SK-N-SH (cell line): ENCODE data around the gene SLC46A1.

Experiments used
- FOXM1 ChIP-seq: IDR thresholded peaks from 2 replicates; pipeline ENCODE4 v1.4.0; 2012; ENCODE audit warnings: low read depth, mild to moderate bottlenecking
- POLR2AphosphoS5 ChIP-seq: IDR thresholded peaks from 2 replicates; pipeline ENCODE4 v1.6.1; 2012; ENCODE audit warnings: low read depth, low read length
- RAD21 ChIP-seq: IDR thresholded peaks from 2 replicates; pipeline ENCODE4 v1.6.1; 2012; ENCODE audit warnings: mild to moderate bottlenecking, low read length
- REST ChIP-seq: IDR thresholded peaks from 2 replicates; pipeline ENCODE4 v1.6.1; 2012; ENCODE audit warnings: mild to moderate bottlenecking, low read depth, low read length, moderate library complexity
- TF ChIP-seq, protein P1 (sequence below): fragments of 200-600 bp; sonication (generic); IDR thresholded peaks from 2 replicates; pipeline ENCODE4 v1.6.1; 2017; ENCODE audit warnings: antibody characterized with exemption, mild to moderate bottlenecking, moderate library complexity
- TF ChIP-seq, protein P2 (sequence below): fragments of 150-350 bp; IDR thresholded peaks from 2 replicates; pipeline ENCODE4 v1.6.1; 2017; ENCODE audit warnings: antibody characterized with exemption, low read length, low read depth, borderline replicate concordance

- TF ChIP-seq, protein P1, sequence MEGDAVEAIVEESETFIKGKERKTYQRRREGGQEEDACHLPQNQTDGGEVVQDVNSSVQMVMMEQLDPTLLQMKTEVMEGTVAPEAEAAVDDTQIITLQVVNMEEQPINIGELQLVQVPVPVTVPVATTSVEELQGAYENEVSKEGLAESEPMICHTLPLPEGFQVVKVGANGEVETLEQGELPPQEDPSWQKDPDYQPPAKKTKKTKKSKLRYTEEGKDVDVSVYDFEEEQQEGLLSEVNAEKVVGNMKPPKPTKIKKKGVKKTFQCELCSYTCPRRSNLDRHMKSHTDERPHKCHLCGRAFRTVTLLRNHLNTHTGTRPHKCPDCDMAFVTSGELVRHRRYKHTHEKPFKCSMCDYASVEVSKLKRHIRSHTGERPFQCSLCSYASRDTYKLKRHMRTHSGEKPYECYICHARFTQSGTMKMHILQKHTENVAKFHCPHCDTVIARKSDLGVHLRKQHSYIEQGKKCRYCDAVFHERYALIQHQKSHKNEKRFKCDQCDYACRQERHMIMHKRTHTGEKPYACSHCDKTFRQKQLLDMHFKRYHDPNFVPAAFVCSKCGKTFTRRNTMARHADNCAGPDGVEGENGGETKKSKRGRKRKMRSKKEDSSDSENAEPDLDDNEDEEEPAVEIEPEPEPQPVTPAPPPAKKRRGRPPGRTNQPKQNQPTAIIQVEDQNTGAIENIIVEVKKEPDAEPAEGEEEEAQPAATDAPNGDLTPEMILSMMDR, result no peak
- TF ChIP-seq POLR2AphosphoS5, result no peak
- no peak for TF ChIP-seq RAD21
- TF ChIP-seq FOXM1, result no peak
- TF ChIP-seq, protein P2, sequence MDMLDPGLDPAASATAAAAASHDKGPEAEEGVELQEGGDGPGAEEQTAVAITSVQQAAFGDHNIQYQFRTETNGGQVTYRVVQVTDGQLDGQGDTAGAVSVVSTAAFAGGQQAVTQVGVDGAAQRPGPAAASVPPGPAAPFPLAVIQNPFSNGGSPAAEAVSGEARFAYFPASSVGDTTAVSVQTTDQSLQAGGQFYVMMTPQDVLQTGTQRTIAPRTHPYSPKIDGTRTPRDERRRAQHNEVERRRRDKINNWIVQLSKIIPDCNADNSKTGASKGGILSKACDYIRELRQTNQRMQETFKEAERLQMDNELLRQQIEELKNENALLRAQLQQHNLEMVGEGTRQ, result no peak
- no peak for TF ChIP-seq REST
These were observed 10.0 kb downstream of the SLC46A1 start for GRCh38 chr17:28395968-28396367.
